Right kidney (tissue), 1 donor: ENCODE measurements around the gene CKS1B.
A peak's percentile ranks its signal among the peaks of the same experiment; 100 is the strongest.

Experiments used
- DNase-seq: peaks from one replicate; pipeline ENCODE4 v3.0.0-alpha.2; 2016

Gene CKS1B

DNA sequence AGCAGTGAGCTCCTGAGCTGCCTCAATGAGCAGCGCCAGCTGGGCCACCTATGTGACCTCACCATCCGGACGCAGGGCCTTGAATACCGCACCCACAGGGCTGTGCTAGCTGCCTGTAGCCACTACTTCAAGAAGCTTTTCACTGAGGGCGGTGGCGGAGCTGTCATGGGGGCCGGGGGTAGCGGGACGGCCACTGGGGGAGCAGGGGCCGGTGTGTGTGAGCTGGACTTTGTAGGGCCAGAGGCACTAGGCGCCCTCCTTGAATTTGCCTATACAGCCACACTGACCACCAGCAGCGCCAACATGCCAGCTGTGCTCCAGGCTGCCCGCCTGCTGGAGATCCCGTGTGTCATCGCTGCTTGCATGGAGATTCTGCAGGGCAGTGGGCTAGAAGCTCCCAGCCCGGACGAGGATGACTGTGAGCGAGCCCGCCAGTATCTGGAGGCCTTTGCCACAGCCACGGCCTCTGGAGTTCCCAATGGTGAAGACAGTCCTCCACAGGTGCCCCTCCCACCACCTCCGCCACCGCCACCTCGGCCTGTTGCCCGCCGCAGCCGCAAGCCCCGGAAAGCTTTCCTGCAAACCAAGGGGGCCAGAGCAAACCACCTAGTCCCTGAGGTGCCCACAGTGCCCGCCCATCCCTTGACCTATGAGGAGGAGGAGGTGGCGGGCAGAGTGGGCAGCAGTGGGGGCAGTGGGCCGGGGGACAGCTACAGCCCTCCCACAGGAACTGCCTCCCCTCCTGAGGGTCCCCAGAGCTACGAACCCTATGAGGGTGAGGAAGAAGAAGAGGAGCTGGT lies 40.4 kb downstream of the CKS1B start:
- DNase-seq = no peak

GRCh38 chr1:155015527-155016230 lies 41.2 kb downstream of the CKS1B start:
- no peak for DNase-seq

- no peak for DNase-seq
Measured at GRCh38 chr1:155016231-155016831, 41.9 kb downstream of the CKS1B start.

DNA sequence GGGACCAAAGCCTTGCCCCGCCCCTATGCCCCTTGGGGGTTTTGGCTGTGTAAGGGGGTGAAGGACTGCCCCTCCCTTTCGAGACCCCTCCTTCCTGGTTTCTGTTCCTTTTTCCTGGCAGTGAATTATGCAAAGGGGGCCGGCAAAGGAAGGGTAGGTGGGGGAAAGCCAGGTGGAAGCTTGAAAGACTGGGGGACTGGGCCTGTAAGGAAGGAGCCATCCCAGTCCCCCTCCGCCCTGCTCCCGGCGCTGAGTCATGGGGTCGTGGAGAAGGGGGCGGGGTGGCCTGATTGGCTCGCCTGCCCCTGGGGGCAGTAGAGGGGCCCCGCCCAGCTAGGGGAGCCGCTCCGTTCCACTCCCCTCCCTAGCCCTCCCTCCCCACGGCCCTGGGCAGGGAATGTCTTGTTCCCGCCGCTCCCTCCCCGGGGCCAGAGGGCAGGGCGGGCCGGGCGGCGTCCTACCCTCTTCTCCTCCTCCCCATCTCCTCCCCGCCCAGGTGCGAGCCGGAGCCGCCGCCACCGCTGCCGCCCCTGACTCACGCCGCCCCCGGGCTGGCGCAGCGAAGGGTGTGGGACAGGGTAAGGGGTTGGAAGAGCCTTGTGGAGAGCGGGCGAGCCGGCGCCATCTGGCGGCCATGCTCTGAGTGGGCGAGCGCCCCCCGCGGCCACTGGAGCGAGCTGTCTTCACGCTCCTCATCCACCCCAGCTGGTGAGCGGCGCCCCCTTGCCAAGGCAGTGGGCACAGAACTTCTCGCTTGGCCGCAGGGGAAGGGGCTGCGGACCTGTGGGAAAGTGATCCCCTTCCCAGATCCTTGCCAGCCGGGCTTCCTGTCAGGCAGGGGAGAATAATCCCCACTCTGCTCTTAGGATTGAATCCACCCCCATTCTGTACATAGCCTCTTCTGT lies 42.8 kb downstream of the CKS1B start:
- DNase-seq = peak; percentile 95

DNA sequence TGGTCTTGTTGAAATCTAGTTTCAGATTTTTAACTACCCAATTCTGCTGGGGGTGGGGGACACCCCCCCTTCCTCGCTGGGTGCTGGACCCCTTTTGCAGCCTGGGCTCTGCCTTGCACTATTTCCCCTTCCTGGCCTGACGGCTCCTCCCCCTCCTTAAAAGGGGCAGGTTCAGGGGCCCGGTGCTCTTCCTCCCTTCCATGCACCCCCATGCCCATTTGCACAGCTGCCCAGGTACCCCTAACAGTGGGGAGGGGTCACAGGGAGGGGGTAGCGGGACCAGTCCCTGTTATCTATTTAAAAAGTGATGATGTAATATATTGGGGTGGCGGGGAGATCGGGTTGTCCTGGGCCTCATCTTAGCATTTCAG lies 43.5 kb downstream of the CKS1B start:
- no peak for DNase-seq

DNA sequence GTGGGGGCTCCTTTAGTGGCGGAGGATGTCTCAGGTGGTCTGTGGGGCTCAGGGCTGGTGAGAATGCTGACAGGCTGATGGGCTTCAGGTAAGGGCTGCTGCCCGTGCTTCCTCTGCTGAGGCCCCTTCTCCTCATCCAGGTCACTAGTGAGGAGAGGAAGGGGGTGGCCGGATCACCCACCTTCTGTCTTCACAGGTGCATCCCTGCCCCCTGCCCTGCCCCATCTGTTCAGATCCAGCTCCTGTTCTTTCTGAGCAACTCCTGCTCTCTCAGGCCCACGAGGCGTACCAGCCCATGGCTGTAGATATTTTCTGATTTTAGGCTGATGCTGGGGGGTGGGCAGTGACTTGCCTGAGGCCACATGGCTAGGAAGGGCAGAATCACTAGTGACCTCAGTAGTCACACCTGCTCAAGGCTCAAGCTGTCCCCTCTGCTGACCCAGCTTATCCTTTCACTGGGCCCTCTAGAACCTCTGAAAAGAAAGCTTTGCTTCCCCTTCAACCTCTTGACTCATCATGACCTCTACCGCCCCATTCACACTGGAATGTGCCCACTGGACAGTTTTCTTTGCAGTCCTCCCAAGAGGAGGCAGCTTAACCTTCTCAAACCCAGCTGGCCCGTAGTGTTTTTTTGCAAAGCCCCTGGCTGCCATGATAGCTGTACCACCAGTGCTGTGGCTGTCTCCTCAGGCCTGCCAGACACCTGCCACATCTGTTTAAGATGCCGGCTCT lies 44.3 kb downstream of the CKS1B start:
- no peak for DNase-seq

- DNase-seq = no peak
Measured at GRCh38 chr1:155019377-155020245, 45.1 kb downstream of the CKS1B start.

DNA sequence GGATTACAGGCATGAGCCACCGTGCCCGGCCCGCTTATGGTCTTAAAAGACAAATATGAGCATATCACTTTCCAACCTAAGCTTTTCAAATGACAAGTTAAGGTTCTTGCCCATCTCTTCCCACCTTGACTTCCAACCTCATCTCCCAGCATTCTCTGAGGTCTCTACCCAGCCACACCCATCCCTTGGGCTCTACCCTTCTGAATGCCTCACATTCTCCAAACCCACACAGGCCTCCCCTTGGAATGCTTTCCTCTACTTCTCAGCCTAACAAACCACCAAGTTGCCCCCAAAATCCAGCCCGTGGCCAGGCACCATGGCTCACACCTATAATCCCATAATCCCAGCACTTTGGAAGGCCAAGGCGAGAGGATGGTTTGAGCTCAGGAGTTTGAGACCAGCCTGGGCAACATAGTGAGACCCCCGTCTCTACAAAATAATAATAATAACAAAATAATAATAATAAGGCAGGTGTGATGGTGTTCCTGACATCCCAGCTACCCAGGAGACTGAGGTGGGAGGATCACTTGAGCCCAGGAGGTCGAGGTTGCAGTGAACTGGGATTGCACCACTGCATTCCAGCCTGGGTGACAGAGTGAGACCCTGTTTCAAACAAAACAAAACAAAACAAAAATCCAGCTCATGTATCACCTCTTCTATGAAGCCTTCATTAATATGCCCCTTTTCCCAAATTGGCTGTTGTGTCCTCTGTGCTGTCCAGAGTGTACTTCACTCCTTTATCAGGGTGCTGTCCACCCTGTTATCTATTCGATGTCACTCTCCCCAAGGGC lies 47.9 kb downstream of the CKS1B start:
- DNase-seq = no peak

GRCh38 chr1:155022927-155023236 lies 48.4 kb downstream of the CKS1B start:
- no peak for DNase-seq

GRCh38 chr1:155023627-155024026 lies 49.1 kb downstream of the CKS1B start:
- no peak for DNase-seq

DNA sequence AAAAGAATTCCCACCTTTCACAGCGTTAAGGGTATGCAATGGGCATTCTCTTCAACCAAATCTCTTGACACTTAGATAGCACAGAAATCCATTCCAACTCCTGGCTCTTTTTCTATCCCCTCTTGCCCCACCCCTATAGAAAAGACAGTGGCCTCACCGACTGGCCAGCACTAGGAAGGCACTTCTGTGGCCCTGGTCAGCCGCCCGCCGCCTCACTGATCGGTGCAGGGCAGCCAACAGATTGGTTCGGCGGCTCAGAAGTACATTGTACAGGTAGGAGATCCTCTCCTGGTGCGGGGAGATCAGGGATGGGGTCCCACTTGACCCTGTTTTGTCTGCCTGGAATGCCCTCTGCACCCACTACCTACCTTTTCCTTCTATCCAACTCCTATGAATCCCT lies 49.8 kb downstream of the CKS1B start:
- DNase-seq = no peak

- no peak for DNase-seq
Measured at GRCh38 chr1:155026154-155026553, 51.7 kb downstream of the CKS1B start.

DNA sequence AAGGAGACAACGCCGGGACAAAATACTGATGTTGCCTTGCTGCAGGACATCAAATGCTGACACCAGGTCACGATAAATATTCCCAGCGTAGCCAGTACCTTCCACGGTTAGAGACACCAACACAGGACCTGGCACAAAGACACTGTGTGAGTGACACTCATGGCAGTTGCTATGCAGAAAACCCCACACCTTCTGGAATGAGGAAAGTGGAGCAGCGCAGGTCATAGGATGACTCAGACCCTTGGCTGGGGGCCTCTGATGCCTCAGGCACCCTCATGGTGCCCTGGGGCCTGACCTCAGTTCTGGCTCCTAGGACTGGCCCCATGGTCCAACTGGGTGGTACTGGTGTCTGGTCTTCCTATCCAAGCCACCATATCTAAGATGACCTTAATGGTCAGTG lies 52.1 kb downstream of the CKS1B start:
- DNase-seq = no peak
